Epithelial cell of proximal tubule (primary cell): ENCODE data around the gene LMLN. TPM values are rescaled to one million over a fixed set of nuclear protein-coding genes. Genes with fewer than 3 reads are reported as not detected.

ENCODE experiments used
- DNase-seq: peaks from one replicate; pipeline ENCODE4 v3.0.0-alpha.2; 2011; ENCODE audit warnings: low read depth
- H3K4me3 ChIP-seq: 2 replicates; pipeline ENCODE4 v1.5.1; 2011; ENCODE audit warnings: low read depth, mild to moderate bottlenecking, low read length
- total RNA-seq: library from RNA; depleted of rRNA; stranded (reverse); fragments of >200 nt; gene quantifications from 2 replicates; pipeline ENCODE4 v1.2.3, GENCODE V29; 2015
- TF ChIP-seq, protein P1 (sequence below): conservative IDR thresholded peaks from 2 replicates; pipeline ENCODE4 v1.5.1; 2012; ENCODE audit warnings: low read depth, mild to moderate bottlenecking, low read length

Gene LMLN
- total RNA-seq, 1 donor from 2014 or later, result 2.0 TPM

DNA sequence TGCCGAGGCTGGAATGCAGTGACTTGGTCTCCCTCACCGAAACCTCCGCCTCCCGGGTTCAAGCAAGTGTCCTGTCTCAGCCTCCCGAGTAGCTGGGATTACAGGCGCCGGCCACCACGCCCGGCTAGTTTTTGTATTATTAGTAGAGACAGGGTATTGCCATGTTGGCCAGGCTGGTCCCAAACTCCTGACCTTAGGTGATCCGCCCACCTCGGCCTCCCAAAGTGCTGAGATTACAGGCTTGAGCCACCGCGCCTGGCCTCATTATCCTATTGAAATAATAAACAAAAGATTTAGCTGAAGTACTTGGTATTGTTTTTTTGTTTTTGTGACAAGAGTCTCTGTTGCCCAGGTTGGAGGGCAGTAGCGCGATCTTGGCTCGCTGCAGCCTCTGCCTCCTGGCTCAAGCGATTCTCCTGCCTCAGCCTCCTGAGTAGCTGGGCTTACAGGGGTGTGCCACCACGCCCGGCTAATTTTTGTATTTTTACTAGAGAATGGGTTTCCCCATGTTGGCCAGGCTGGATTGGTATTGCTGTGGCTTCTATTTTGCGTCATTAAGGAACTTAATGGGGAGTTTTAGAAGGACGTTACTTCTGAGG is 8.5 kb upstream of the LMLN start:
- TF ChIP-seq, protein P1, sequence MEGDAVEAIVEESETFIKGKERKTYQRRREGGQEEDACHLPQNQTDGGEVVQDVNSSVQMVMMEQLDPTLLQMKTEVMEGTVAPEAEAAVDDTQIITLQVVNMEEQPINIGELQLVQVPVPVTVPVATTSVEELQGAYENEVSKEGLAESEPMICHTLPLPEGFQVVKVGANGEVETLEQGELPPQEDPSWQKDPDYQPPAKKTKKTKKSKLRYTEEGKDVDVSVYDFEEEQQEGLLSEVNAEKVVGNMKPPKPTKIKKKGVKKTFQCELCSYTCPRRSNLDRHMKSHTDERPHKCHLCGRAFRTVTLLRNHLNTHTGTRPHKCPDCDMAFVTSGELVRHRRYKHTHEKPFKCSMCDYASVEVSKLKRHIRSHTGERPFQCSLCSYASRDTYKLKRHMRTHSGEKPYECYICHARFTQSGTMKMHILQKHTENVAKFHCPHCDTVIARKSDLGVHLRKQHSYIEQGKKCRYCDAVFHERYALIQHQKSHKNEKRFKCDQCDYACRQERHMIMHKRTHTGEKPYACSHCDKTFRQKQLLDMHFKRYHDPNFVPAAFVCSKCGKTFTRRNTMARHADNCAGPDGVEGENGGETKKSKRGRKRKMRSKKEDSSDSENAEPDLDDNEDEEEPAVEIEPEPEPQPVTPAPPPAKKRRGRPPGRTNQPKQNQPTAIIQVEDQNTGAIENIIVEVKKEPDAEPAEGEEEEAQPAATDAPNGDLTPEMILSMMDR, result no peak
- DNase-seq, result no peak
- H3K4me3 ChIP-seq, result peak overlapping the region; percentile 91

DNA sequence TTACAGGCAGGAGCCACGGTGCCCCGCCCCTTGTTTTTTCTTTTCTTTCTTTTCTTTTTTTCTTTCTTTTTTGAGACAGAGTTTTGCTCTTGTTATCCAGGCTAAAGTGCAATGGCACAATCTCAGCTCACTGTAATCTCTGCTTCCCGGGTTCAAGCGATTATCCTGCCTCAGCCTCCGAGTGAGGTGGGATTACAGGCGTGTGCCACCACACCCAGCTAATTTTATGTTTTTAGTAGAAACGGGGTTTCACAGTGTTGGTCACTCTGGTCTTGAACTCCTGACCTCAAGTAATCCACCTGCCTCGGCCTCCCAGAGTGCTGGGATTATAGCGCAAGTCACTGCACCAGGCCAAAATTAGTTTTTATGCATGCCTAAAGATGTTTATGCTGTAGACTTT is 7.6 kb upstream of the LMLN start:
- no peak for DNase-seq
- TF ChIP-seq, protein P1, result no peak
- no peak overlapping the region for H3K4me3 ChIP-seq

DNA sequence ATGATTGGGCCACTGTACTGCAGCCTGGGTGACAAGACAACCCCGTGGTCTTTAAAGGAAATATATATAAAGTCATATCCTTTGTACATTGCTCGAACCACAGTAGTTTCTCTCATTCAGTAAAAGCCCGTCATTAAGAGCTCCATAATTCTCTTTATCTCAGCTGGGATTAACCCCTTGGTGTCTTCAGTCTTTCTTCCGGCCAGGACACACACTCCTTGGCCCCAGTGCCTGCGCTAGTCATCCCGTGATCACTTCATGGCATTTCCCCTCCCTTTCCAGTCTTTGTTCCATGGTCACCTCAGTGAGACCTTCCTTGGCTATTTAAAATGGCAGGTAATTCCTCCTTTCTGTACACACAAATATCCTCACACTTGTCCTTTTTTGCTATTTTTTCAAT is 6.7 kb upstream of the LMLN start:
- no peak for DNase-seq
- no peak overlapping the region for H3K4me3 ChIP-seq
- TF ChIP-seq, protein P1, result no peak

DNA sequence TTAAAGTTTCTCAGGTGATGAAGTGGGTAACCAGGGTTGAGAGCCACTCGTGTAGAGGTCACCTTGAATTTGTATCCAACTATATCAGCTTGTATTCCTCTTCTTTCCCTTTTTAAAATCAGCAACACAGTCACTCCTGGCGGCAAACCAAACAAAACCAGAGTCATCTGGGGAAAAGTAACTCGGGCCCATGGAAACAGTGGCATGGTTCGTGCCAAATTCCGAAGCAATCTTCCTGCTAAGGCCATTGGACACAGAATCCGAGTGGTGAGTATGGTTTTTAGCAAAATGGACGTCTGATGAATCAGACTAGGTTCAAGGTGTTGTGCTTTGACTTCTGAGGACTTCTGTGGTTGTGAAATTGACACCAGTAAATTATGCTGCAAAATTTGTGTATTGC is 6.1 kb upstream of the LMLN start:
- TF ChIP-seq, protein P1, result no peak
- DNase-seq, result no peak

DNA sequence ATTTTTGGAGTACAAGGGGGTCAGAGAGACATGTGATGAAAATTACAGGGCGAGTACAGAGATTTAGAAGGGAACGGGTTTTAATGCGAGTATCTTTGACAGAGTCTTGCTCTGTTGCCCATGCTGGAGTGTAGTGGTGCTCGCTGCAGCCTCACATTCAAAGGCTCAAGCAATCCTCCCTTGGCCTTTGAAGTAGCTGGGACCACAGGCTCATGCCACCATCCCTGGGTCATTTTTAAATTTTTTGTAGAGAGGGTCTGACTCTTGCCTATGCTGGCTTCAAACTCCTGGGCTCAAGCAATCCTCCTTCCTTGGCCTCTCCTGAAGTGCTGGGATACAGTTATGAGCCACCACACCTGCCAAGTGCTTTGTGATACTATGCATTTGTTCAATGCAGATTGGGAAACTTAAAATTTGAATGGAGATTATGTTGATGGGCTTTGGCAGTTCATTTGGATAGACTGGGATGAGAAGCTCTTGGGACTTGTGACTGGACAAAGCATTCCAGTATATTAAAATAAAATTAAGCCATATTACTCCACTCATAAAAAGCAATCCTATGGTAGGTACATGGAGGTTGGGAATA is 4.0 kb upstream of the LMLN start:
- DNase-seq, result no peak
- no peak overlapping the region for H3K4me3 ChIP-seq
- TF ChIP-seq, protein P1, result no peak

More for the DNA sequence above, 6.1 kb upstream of the LMLN start:
- no peak overlapping the region for H3K4me3 ChIP-seq

DNA sequence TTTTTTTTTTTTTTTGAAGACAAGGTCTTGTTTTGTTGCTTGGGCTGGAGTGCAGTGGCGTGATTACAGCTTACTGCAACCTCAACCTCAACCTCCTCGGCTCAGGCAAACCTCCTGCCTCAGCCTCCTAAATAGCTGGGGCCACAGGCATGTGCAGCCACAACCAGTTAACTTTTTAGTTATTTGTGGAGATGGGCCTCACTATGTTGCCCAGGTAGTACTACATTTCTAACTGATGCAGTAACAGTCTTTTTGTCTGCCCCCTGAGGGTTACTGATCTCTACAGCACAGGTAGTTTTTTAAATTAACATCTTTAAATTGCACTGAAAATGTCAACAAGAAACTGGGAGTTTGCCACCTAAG is 3.4 kb upstream of the LMLN start:
- no peak for DNase-seq
- no peak overlapping the region for H3K4me3 ChIP-seq
- TF ChIP-seq, protein P1, result no peak

DNA sequence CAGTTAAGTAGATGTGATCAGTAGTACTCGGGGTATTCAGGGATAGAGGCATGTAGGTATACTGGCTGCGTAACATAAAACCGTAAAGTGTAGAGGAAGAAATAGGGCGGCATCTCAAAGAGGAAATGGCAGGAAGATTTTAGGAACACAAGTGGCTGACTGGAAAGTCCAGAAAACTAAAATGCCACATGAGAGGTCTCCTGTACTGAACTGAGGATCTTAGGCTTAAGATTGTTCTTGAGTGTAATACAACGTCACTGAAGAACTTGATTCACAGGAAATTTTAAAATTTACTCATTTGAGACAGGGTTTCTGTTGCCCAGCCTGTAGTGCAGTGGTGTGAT is 2.3 kb upstream of the LMLN start:
- no peak overlapping the region for H3K4me3 ChIP-seq
- no peak for DNase-seq
- TF ChIP-seq, protein P1, result no peak
